ENCODE measurements around the gene STING1. TPM values are rescaled to one million over a fixed set of nuclear protein-coding genes. Genes with fewer than 3 reads are reported as not detected.

STING1 gene
- total and polyA plus RNA-seq, 2 of the 13 experiments (the other 11 are each of a cell fraction or from before 2014, with no cell fraction given): 1.3 to 4.4 TPM

- TF ChIP-seq, protein P1, sequence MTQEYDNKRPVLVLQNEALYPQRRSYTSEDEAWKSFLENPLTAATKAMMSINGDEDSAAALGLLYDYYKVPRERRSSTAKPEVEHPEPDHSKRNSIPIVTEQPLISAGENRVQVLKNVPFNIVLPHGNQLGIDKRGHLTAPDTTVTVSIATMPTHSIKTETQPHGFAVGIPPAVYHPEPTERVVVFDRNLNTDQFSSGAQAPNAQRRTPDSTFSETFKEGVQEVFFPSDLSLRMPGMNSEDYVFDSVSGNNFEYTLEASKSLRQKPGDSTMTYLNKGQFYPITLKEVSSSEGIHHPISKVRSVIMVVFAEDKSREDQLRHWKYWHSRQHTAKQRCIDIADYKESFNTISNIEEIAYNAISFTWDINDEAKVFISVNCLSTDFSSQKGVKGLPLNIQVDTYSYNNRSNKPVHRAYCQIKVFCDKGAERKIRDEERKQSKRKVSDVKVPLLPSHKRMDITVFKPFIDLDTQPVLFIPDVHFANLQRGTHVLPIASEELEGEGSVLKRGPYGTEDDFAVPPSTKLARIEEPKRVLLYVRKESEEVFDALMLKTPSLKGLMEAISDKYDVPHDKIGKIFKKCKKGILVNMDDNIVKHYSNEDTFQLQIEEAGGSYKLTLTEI (CRISPR knock-in tag; conservative IDR thresholded peaks at IDR 0.05): no peak
- TF ChIP-seq ZNF567 (CRISPR knock-in tag; IDR thresholded peaks at IDR 0.05; ENCODE audit: borderline replicate concordance) (no peak), NFATC3 (CRISPR knock-in tag; IDR thresholded peaks at IDR 0.05) (no peak), NFIB (CRISPR knock-in tag; IDR thresholded peaks at IDR 0.05; ENCODE audit: borderline replicate concordance) (no peak), ZNF878 (CRISPR knock-in tag; IDR thresholded peaks at IDR 0.05) (no peak), ATF7 (IDR thresholded peaks at IDR 0.05) (no peak), ATF7 (CRISPR knock-in tag; IDR thresholded peaks at IDR 0.05) (no peak), ZNF547 (CRISPR knock-in tag; IDR thresholded peaks at IDR 0.05) (no peak), ZNF646 (CRISPR knock-in tag; IDR thresholded peaks at IDR 0.05) (no peak), ZNF784 (CRISPR knock-in tag; IDR thresholded peaks at IDR 0.05; ENCODE audit: borderline replicate concordance) (no peak), ZNF143 (CRISPR knock-in tag; IDR thresholded peaks at IDR 0.05) (peak; percentile 40; the same call in 1 of the 2 replicates), HNRNPK (IDR thresholded peaks at IDR 0.05; ENCODE audit: low read depth, low read length, poor library complexity, severe bottlenecking) (no peak), RCOR2 (CRISPR knock-in tag; IDR thresholded peaks at IDR 0.05) (peak; percentile 19; the same call in 1 of the 2 replicates)
- TF ChIP-seq, protein P2, sequence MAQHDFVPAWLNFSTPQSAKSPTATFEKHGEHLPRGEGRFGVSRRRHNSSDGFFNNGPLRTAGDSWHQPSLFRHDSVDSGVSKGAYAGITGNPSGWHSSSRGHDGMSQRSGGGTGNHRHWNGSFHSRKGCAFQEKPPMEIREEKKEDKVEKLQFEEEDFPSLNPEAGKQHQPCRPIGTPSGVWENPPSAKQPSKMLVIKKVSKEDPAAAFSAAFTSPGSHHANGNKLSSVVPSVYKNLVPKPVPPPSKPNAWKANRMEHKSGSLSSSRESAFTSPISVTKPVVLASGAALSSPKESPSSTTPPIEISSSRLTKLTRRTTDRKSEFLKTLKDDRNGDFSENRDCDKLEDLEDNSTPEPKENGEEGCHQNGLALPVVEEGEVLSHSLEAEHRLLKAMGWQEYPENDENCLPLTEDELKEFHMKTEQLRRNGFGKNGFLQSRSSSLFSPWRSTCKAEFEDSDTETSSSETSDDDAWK (CRISPR knock-in tag; IDR thresholded peaks at IDR 0.05): no peak
Measured at GRCh38 chr5:139523635-139524445, 41.3 kb upstream of the STING1 start (continued).

Data from HepG2 (cell line).